Keratinocyte (primary cell): Measurements from ENCODE around the gene DENND5A. TPM values are rescaled to one million over a fixed set of nuclear protein-coding genes. Genes with fewer than 3 reads are reported as not detected.
"Not testable (repeated sequence)": the region's sequence is repeated elsewhere in the genome, so short reads cannot be mapped to it uniquely, and the experiment has no call there.

Experiments
- DNase-seq: peaks from one replicate; pipeline ENCODE4 v3.0.0-alpha.2; 2011; ENCODE audit warnings: low read depth, missing footprints, low spot score
- FAIRE-seq: peaks from 2 replicates; lab custom pipeline; 2011; peaks lifted over from hg19 to GRCh38; lab: Jason Lieb, UNC
- H2AFZ ChIP-seq: 2 replicates; pipeline ENCODE4 v1.6.0; 2012; ENCODE audit warnings: low read length, control low read depth, inconsistent platforms; ENCODE audit not compliant: control insufficient read depth
- H3K27ac ChIP-seq: 2 replicates; pipeline ENCODE4 v1.5.1; 2011; ENCODE audit warnings: low read length; ENCODE audit not compliant: control insufficient read depth, insufficient read depth
- H3K27me3 ChIP-seq: 3 replicates; pipeline ENCODE4 v1.6.0; 2011; ENCODE audit warnings: low read length; ENCODE audit not compliant: control insufficient read depth, insufficient read depth; ENCODE audit errors: extremely low read depth
- H3K36me3 ChIP-seq, 2 experiments: 2 replicates in 1 of 2; 3 replicates in 1 of 2; pipeline ENCODE4 v1.5.1; 2011; ENCODE audit warnings: low read length in 2 of 2, mild to moderate bottlenecking in 1 of 2; ENCODE audit not compliant: control insufficient read depth in 2 of 2, insufficient read depth in 2 of 2; ENCODE audit errors: extremely low read depth in 1 of 2
- H3K4me1 ChIP-seq: 3 replicates; pipeline ENCODE4 v1.5.1; 2011; ENCODE audit warnings: low read length; ENCODE audit not compliant: control insufficient read depth, insufficient read depth; ENCODE audit errors: extremely low read depth
- H3K4me2 ChIP-seq: 3 replicates; pipeline ENCODE4 v1.6.0; 2011; ENCODE audit warnings: low read depth, low read length; ENCODE audit not compliant: control insufficient read depth, insufficient read depth; ENCODE audit errors: extremely low read depth
- H3K4me3 ChIP-seq, 3 experiments: fragments of 200-600 bp in 1 of 3; sonication (generic) in 1 of 3; 2 replicates in 2 of 3; 3 replicates in 1 of 3; pipeline ENCODE4 v1.5.1; 2011 to 2016; ENCODE audit warnings: low read length in 3 of 3, mild to moderate bottlenecking in 3 of 3, control low read depth in 2 of 3, inconsistent platforms in 1 of 3, low read depth in 1 of 3, mixed read lengths in 1 of 3, mixed run types in 1 of 3, moderate library complexity in 1 of 3; ENCODE audit not compliant: control insufficient read depth in 2 of 3, insufficient read depth in 2 of 3; ENCODE audit errors: extremely low read depth in 1 of 3
- H3K79me2 ChIP-seq: 2 replicates; pipeline ENCODE4 v1.6.0; 2012; ENCODE audit warnings: low read length; ENCODE audit not compliant: control insufficient read depth, insufficient read depth
- H3K9ac ChIP-seq: 3 replicates; pipeline ENCODE4 v1.6.0; 2011; ENCODE audit warnings: low read length; ENCODE audit not compliant: control insufficient read depth, insufficient read depth; ENCODE audit errors: extremely low read depth
- H3K9me1 ChIP-seq: 3 replicates; pipeline ENCODE4 v1.6.0; 2011; ENCODE audit warnings: low read length; ENCODE audit not compliant: control insufficient read depth, insufficient read depth; ENCODE audit errors: extremely low read depth
- H3K9me3 ChIP-seq: 2 replicates; pipeline ENCODE4 v1.5.1; 2012; ENCODE audit warnings: low read depth, low read length; ENCODE audit not compliant: control insufficient read depth
- H4K20me1 ChIP-seq: 3 replicates; pipeline ENCODE4 v1.6.0; 2011; ENCODE audit warnings: low read length; ENCODE audit not compliant: control insufficient read depth, insufficient read depth; ENCODE audit errors: extremely low read depth
- EZH2 ChIP-seq: IDR thresholded peaks from one replicate; pipeline ENCODE4 v1.6.1; 2012; ENCODE audit warnings: inconsistent platforms, mild to moderate bottlenecking, low read length, moderate library complexity
- dilution Hi-C: fragments of 300-500 bp; cut with MboI; formaldehyde crosslinking; loops from one replicate; pipeline ENCODE4 v1.7.0; 2020; ENCODE audit warnings: low sequenced_read_pairs; ENCODE audit not compliant: extremely low pct_ligation_motif_present
- polyA plus RNA-seq, 5 experiments: library from polyadenylated mRNA; depleted of rRNA in 3 of 5; stranded (reverse) in 3 of 5; stranded (forward) in 1 of 5; unstranded in 1 of 5; fragments of >200 nt; gene quantifications; 1 replicate in 1 of 5; 2 replicates in 3 of 5; 3 replicates in 1 of 5; pipeline versions ENCODE4 v1.2.1 to v1.2.3, GENCODE V29; 2011 to 2012; ENCODE audit warnings: missing spikeins in 2 of 5, low read depth in 1 of 5, low replicate concordance in 1 of 5
- TF ChIP-seq, protein P1 (sequence below), 3 experiments: IDR thresholded peaks in 1 of 3; conservative IDR thresholded peaks in 1 of 3; optimal IDR thresholded peaks in 1 of 3; 2 replicates in 2 of 3; 3 replicates in 1 of 3; pipeline versions ENCODE3 to v1.5.1; 2011; ENCODE audit warnings: low read length in 3 of 3, mild to moderate bottlenecking in 3 of 3, moderate library complexity in 2 of 3, control low read depth in 1 of 3, inconsistent platforms in 1 of 3; ENCODE audit not compliant: insufficient read depth in 2 of 3; ENCODE audit errors: extremely low read depth in 1 of 3

Gene DENND5A
- polyA plus RNA-seq, 1 donor (not counting 4 experiments of a cell fraction or from before 2014, with no cell fraction given) = 49.1 TPM

- H3K4me2 ChIP-seq = no peak overlapping the region
Measured at GRCh38 chr11:9259981-9260837, 4.9 kb downstream of the DENND5A start.

GRCh38 chr11:9258279-9258678 is 6.9 kb downstream of the DENND5A start:
- H3K4me3 ChIP-seq, FAIRE-seq, dilution Hi-C loops, H3K9ac ChIP-seq, H2AFZ ChIP-seq, H3K27me3 ChIP-seq, H3K9me1 ChIP-seq, DNase-seq, H4K20me1 ChIP-seq, H3K4me1 ChIP-seq, H3K4me2 ChIP-seq, H3K9me3 ChIP-seq, H3K27ac ChIP-seq, H3K36me3 ChIP-seq: not testable (repeated sequence)
- H3K79me2 ChIP-seq = peaks cover 42% of the 10 kb centered on the region

More at GRCh38 chr11:9259981-9260837, 4.9 kb downstream of the DENND5A start:
- no peaks in the 10 kb centered on the region for H3K36me3 ChIP-seq
- dilution Hi-C loops = no loop called here
- H2AFZ ChIP-seq = no peak overlapping the region
- H3K79me2 ChIP-seq = peaks cover 50% of the 10 kb centered on the region
- peaks cover 9% of the 10 kb centered on the region for H3K4me1 ChIP-seq
- DNase-seq (no peak), FAIRE-seq (no peak)
- H3K27ac ChIP-seq = no peak overlapping the region
- H3K9me1 ChIP-seq = no peaks in the 10 kb centered on the region
- H3K4me3 ChIP-seq = no peak overlapping the region
- no peak for TF ChIP-seq EZH2
- TF ChIP-seq, protein P1, sequence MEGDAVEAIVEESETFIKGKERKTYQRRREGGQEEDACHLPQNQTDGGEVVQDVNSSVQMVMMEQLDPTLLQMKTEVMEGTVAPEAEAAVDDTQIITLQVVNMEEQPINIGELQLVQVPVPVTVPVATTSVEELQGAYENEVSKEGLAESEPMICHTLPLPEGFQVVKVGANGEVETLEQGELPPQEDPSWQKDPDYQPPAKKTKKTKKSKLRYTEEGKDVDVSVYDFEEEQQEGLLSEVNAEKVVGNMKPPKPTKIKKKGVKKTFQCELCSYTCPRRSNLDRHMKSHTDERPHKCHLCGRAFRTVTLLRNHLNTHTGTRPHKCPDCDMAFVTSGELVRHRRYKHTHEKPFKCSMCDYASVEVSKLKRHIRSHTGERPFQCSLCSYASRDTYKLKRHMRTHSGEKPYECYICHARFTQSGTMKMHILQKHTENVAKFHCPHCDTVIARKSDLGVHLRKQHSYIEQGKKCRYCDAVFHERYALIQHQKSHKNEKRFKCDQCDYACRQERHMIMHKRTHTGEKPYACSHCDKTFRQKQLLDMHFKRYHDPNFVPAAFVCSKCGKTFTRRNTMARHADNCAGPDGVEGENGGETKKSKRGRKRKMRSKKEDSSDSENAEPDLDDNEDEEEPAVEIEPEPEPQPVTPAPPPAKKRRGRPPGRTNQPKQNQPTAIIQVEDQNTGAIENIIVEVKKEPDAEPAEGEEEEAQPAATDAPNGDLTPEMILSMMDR (optimal IDR thresholded peaks at IDR 0.05 in 1 of 3, IDR thresholded peaks at IDR 0.05 in 1 of 3, conservative IDR thresholded peaks at IDR 0.05 in 1 of 3; ENCODE audit: extremely low read depth in 1 of 3, insufficient read depth in 2 of 3, low read length in 3 of 3) = no peak
- H4K20me1 ChIP-seq = no peaks in the 10 kb centered on the region
- no peaks in the 10 kb centered on the region for H3K27me3 ChIP-seq
- no peak overlapping the region for H3K9ac ChIP-seq
- no peaks in the 10 kb centered on the region for H3K9me3 ChIP-seq
